Astrocyte of the spinal cord (primary cell): Measurements from ENCODE around the gene STK32B.
"Not testable (repeated sequence)": the region's sequence is repeated elsewhere in the genome, so short reads cannot be mapped to it uniquely, and the experiment has no call there.

ENCODE experiments used
- DNase-seq: peaks from one replicate; pipeline ENCODE4 v3.0.0; 2011; ENCODE audit warnings: low read depth, low spot score
- H3K4me3 ChIP-seq: 2 replicates; pipeline ENCODE4 v1.5.1; 2011; ENCODE audit warnings: low read depth, mild to moderate bottlenecking, low read length, moderate library complexity
- CTCF ChIP-seq: IDR thresholded peaks from 2 replicates; pipeline ENCODE4 v1.5.1; 2012; ENCODE audit warnings: low read depth, mild to moderate bottlenecking, low read length, inconsistent platforms
- in situ Hi-C: cut with HindIII; loops from 2 replicates; pipeline ENCODE4 v1.10.0; 2017; ENCODE audit warnings: low sequenced_read_pairs

Gene STK32B

GRCh38 chr4:5237086-5237660 lies 185.9 kb downstream of the STK32B start:
- in situ Hi-C loops, result no loop called here
- H3K4me3 ChIP-seq, result no peak overlapping the region
- no peak for TF ChIP-seq CTCF
- no peak for DNase-seq

GRCh38 chr4:5238173-5238572 lies 186.9 kb downstream of the STK32B start:
- H3K4me3 ChIP-seq, result no peak overlapping the region
- in situ Hi-C loops, result no loop called here
- no peak for DNase-seq
- no peak for TF ChIP-seq CTCF

GRCh38 chr4:5247061-5247460 lies 195.8 kb downstream of the STK32B start:
- DNase-seq, H3K4me3 ChIP-seq, in situ Hi-C loops: not testable (repeated sequence)

- no peak for DNase-seq
- in situ Hi-C loops, result no loop called here
- TF ChIP-seq CTCF, result no peak
- H3K4me3 ChIP-seq, result no peak overlapping the region
Measured at GRCh38 chr4:5247735-5248134, 196.5 kb downstream of the STK32B start.

GRCh38 chr4:5249727-5250126 lies 198.4 kb downstream of the STK32B start:
- no peak overlapping the region for H3K4me3 ChIP-seq
- in situ Hi-C loops, result no loop called here
- no peak for TF ChIP-seq CTCF
- no peak for DNase-seq

GRCh38 chr4:5250536-5250935 lies 199.3 kb downstream of the STK32B start:
- in situ Hi-C loops, DNase-seq, H3K4me3 ChIP-seq: not testable (repeated sequence)

GRCh38 chr4:5256421-5256820 lies 205.1 kb downstream of the STK32B start:
- no peak for DNase-seq
- no peak for TF ChIP-seq CTCF
- in situ Hi-C loops, result no loop called here
- no peak overlapping the region for H3K4me3 ChIP-seq

- in situ Hi-C loops, result no loop called here
- TF ChIP-seq CTCF, result no peak
- H3K4me3 ChIP-seq, result no peak overlapping the region
- no peak for DNase-seq
Measured at GRCh38 chr4:5257086-5257485, 205.8 kb downstream of the STK32B start.
